Putamen (tissue), 1 donor: Measurements from ENCODE around the gene LY9.

Experiments
- DNase-seq: peaks from one replicate; pipeline ENCODE4 v3.0.0-alpha.2; 2016; ENCODE audit warnings: low spot score

LY9 gene

DNA sequence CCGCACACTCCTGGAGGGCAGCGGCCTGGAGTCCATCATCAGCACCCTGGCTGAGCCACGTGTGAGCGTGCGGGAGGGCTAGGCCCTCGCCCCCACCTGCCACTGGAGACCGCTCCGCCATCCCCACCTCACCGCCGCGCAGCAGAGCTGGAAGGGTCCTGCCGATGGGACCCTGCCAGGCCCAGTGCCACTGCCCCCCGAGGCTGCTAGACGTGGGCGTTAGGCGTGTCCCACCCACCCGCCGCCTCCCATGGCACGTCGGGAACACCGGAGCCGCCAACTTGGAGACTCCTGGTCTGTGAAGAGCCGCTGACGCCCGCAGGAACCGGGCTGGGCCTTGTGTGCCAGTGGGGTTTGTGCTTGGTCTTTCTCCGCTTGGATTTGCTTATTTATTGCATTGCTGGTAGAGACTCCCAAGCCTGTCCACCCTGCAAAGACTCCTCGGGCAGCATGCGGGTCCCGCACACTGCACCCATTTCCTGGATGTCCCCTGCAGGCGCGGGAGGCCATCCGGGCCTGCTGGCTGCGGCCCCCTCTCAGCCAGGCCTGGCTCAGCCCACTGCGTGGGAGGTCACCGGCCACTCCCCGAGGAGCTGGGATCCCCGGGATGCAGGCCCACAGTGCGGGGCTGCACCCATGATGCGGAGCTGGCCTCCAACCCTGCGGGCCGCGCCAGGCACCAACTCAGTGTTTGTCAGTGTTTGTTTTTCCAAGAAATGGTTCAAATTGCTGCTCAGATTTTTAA, 6.0 kb downstream of the LY9 start:
- DNase-seq = no peak

DNA sequence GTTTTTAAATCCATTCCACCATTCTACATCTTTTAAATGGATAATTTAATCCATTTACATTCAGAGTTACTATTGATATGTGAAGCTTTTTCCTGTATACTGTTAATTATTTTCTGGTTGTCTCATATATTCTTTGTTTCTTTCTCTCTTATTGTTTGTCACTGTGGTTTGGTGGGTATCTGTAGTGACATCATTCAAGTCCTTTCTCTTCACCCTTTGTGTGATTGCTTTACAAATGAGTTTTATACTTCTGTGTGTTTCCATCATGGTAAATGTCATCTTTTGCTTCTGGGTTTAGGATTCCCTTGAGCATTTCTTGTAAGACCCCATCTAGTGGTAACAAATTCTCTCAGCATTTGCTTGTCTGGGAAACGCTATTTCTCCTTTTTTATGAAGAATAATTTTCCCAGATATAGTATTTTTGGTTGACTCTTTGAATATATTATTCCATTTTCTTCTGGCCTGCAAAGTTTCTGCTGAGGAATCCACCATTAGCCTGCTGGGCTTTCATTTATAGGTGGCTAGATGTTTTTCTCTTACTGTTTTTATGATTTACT, 10.2 kb downstream of the LY9 start:
- no peak for DNase-seq

DNA sequence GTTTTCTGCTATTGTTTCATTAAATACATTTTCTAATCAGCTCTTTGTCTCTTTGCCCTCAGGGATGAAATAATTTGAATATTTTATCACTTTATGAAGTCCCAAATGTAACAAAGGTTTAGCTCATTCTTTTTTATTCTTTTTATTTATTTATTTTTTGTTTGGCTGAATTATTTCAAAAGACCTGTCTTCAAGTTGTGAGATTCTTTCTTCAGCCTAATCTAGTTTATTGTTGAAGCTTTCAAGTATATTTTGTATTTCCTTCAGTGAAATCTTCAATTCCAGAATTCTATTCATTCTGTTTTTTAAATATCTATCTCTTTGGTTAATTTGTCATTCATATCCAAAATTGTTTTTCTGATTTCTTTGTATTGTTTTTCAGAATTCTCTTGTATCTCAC, 10.8 kb downstream of the LY9 start:
- no peak for DNase-seq

DNA sequence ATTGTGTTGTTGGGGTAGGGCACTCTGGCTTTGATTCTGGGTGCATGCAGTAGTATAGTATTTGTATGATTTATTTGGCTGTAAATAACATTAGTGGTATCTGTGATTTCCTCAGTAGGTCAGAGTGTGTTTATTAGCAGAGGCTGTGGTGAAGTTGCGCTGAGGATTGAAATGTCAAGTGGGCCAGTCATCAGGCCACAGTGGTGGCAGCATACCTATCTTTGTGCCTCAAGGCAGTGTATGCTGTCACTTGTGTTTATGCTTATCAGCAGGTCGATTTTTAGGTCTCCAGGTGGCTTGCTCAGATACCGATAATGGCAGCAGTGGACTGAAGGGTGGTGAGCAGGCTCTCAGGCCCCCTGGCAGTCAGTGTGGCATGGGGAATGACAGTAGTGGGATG, 11.3 kb downstream of the LY9 start:
- no peak for DNase-seq

DNA sequence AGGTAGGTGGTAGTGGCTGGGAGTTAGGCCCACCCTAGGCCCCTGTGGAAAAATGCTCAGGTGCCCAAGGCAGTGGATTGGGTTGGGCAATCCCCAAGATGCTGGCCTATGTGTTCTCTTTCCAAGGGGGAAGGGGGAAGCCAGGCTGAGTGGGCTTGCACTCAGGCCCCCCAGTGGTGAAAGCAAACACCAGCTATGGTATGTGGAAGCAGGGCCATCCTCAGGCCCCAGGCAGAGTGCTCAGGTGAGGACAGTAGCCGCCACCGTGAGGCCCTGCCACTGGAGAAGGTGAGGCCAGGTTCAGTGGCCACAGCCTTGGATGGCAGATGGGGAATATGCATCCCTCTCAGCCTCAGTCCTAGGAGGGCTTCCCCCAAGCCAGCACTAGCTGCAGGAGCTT, 11.8 kb downstream of the LY9 start:
- DNase-seq = no peak

DNA sequence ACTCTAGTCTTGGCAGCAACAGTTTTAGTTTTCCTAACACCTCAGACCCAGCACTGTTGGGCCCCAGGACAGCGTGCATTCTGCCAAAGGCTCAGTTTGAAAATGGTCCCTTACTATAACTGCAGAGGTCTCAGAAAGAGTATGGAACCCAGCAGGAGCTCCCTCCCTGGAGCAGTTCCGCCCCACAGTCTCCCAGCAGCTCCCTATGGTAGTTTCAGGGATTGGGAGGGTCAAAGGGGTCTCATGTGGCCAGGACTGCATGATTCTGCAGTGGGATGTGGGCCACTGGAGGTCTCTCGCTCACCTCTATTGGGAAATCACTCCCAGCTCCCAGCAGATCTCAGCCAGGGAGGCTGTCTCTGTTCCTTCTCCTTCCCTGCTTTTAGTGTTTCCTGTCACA, 12.3 kb downstream of the LY9 start:
- no peak for DNase-seq

DNA sequence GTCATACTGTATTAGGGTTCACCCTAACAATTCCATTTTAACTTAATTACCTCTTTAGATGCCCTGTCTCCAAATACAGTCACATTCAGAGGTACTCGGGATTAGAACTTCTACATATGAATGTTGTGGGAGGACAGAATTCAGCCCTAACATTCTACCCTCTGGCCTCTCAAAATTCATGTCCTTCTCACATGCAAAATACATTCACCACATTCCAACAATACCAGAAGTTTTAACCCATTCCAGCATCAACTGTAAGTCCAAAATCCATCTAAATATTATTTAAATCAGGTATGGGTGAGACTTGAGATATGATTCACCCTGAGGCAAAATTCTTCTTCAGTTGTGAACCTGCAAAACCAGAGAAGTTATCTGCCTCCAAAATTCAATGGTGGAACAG, 14.5 kb downstream of the LY9 start:
- no peak for DNase-seq

DNA sequence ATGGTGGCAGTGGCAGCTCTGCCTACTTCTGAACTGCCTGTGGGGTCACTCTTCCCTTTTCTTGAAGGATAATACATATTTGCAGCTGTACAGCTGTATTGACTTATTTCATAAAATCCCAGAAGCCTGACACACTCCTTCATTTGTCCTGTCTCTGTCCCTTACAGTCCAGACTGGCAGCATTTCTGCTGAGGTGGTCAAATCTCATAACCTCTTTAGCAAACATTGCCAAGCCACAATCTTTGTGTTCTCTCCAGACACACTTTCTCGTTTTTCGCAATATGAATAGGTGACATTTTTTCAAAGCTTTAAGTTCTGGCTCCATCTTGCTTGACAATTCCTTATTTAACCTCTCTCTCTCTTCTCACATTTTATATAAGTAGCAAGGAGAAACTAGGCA, 15.2 kb downstream of the LY9 start:
- DNase-seq = no peak

DNA sequence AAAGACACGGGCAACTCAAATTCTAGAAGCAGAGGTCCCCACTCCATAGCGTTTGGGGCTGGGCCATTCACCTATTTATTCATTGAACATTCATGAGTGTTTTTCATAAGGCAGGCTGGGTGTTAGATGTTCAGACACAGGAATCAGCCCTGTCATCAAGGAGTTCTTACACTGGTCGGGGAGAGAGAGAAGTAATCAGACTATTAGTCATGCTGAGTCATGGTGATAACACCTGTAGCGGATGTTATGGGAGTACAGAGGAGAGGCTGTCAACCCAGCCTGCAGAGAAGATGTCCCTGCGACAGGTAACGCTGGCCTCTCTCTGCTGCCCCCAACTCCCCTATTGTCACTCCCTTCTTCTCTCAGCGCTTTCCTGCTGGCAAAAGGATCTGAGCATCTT, 17.2 kb downstream of the LY9 start:
- no peak for DNase-seq

DNA sequence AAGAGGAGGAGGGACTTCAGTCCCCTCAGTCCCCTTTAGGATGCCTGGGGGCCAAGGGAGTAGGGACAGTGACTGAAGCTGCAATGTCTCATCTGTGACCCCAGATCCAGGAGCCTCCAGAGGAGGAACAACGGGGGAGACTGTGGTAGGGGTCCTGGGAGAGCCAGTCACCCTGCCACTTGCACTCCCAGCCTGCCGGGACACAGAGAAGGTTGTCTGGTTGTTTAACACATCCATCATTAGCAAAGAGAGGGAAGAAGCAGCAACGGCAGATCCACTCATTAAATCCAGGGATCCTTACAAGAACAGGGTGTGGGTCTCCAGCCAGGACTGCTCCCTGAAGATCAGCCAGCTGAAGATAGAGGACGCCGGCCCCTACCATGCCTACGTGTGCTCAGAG, 18.3 kb downstream of the LY9 start:
- DNase-seq = no peak

DNA sequence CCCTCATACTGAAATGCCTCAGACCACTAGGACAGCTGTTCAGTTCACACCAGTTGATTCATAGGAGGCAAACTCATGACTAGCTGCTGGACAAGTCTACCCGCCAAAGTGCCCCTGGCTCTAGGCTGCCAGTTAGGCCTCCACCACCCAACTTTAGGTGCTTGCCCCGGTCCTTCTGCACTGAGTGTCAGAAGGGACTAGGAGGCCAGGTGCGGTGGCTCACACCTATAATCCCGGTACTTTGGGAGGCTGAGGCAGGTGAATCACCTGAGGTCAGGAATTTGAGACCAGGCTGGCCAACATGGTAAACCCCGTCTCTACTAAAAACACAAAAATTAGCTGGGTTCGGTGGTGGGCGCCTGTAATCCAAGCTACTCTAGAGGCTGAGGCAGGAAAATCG, 18.9 kb downstream of the LY9 start:
- DNase-seq = no peak

DNA sequence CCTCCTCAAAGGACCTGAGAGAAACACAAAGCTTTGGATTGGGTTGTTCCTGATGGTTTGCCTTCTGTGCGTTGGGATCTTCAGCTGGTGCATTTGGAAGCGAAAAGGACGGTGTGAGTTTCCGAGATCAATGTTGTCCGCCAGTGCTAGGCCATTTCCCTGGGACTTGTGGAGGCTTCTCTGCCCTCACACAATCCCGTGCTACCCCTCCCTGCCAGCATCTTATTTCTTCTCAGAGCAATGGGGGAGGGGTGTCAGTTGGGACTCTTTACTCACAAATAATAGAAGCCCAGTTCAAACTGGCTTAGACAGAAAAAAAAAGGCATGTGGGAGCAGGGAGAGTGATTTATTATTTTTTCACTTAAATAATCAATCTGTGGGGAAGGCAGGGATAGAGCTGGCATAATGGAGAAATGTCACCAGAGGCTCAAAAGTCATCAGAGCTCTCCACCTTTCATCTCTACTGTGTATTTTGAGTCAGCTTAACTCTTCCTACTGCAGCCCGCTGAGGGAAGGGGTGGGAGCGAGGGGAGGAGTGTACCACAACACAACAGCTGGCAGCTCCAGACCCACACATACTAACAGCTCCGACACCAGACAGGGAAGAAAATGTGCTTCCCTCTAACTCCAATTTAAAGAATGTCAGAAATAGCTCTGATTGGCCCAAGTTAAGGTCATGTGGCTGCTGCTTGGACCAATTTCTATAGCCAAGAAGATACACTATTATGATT, 22.4 kb downstream of the LY9 start:
- no peak for DNase-seq

DNA sequence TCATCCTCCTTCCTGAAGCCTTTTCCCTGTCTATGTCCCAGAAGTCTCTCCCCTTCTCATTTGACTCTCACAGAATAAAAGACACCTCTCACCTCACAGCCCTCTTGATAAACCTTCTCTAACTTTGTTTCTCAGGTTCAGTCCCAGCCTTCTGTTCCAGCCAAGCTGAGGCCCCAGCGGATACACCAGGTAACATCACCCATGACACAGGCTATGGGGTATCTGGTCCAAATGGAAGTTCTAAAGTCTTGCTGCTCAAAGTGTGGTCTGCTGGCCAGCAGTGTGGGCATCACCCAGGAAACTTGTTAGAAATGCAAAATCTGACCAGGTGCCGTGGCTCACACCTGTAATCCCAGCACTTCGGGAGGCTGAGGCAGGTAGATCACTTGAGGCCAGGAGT, 23.2 kb downstream of the LY9 start:
- no peak for DNase-seq

DNA sequence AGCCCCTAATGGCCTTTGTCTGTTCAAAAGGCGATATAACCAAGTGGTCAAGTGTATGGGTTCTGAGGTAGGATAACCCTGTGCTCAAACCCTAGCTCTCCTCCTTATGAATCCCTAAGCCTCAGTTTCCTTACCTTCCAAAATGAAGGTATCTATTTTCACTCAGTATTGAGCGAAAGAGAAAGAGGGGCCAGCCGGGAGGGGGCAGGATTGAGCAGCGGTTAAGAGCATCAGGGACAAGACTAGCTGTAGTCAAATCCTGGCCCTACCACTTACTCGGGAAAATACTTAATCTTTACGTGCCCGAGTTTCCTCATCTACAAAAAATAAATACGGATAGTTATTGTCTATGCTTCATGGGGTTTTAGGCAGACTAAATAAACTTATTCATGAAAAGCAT, 25.7 kb downstream of the LY9 start:
- no peak for DNase-seq

DNA sequence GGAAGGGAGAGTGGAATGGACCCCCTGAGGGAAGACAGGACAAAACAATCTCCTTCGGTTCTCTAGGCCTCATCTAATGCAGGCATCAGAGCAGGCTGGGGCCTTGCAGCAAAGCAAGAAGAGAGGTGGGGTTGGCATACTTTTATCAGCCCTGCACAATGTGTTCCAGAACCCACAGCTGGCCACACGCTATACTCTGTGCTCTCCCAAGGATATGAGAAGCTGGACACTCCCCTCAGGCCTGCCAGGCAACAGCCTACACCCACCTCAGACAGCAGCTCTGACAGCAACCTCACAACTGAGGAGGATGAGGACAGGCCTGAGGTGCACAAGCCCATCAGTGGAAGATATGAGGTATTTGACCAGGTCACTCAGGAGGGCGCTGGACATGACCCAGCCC, 27.3 kb downstream of the LY9 start:
- no peak for DNase-seq

DNA sequence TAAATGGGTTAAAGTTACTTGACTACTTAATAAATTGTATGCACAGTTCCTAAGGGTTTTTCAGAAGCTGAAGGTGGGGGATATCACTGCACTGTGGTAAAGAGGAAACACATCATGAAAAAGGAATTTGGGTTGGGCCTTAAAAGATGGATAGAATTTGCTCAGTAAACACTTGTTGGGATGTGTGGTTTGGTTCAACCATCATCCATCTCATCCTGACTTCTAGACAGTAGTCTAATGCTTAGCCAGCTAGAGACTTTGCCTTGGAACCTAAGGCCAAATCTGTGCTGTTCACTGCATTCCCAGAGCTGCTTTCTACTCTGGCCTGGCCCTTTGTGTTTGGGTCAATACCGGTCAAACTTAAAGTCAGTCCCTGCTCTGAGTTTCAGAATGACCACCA, 30.6 kb downstream of the LY9 start:
- no peak for DNase-seq

DNA sequence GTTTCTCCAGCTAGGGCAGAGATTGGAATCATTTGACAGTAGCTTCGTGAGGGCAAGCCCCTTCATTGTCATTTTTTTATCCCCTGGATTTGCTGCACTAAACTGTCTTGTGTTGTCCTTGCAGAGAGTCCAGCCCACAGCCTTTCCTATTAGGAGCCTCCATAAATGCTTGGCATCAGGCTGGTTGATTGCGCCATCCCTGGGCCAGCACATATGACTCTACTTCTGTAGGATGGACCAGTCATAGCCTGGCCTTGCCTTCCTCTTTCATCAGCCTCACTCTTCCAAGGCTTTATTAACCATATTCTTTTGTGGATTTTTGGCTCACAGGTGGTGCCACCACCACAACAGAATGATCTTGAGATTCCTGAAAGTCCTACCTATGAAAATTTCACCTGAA, 31.4 kb downstream of the LY9 start:
- no peak for DNase-seq

DNA sequence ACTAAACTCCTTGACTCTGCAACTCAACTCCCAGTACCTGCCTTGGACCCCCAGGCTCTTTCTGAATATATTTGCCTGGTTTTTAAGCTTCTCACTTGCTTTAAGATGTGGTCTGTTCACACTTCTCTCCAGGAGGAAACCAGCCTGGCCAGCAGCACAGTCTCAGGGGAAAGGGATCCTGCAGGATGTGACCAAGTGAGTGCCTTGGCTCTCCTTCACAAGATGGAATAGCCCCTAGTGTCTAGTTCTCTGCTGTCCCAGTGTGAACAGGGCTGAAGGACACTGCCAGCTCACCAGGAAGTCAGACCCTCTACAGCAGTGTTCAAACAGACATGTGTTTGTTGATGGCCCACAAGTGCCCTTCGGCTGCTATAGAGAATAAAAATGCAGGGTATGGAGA, 33.8 kb downstream of the LY9 start:
- no peak for DNase-seq

DNA sequence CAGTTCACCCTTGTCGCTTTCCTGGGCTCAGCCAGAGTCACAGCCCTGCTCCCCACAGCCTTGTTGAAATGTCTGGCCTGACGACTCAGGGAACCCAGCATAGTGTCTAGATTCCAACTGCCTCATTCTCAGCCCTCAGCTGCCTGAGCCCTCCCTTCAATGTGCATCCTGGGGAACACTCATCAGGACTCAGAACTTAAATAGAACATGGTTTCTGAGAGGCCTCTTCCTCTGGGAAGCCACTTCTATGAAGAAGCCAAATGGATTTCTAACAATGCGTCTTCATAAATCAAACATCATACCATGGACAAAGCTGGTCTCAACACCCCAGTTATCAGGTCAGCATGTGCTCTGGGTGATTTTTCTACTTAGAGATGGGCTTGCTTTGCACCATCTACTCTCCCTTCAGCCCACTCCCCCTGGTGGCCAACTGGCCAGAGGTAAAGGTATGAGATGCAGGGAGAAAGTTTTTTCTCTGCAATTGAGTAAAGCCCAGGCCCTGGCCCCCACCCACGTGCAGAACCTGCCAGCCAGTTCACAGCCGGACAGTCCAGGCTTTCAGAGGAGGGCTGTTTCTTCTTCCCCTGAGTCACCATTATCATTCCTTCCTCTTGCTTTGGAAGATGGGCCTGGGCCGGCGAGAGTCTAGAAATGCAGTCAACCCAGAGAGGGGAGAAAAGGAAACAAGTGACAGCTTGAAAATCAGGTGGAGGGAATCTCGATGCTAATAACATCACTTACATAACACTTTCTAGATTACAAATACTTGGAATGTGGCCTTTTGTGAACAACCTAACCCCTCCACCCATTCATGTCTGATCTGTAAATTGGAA, 34.6 kb downstream of the LY9 start:
- DNase-seq = no peak

DNA sequence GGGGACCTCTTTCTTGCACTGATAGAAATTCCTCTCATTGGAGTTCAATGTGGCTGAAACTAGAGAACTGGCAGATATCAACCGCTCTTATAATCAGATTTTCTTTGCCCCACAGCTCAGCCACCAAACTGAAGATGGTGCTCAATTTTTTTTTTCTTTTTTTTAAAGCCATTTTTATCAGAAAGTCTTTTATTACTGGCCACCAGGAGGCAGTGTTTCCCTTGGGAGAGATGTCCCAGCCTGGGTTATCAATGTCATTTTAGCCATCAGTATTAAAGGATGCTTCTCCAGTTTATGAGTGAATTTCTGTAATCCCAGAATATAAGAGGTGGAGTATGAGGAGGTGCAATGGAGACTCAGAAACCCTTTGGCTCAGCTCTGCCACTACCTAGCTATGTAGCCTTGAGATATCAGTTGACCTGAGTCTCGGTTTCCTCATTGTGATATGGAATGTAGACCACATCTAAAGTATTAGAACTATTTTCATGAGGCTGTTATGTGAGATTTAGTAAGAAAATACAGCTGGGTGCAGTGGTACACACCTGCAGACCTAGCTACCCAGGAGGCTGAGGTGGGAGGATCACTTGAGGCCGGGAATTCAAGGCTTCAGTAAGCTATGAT, 39.1 kb downstream of the LY9 start:
- DNase-seq = no peak

DNA sequence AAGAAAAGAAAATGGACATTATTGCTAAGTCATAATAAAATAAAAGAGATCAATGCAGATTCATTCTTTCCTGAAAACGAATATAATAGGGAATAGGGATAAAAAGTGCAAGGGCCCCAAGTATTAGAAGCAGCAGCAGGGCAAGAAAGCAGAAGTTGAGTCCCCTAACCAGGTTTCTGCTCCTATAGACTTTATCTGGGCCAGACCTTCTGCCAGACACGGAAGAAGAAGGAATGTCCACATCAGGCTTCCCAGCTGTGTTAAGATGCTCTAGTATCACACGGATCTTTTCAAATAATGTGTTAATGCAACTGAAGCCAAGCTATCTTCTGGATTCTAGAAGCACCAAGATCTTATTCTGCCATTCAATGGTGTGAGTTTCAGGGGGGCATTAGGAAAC, 39.8 kb downstream of the LY9 start:
- DNase-seq = no peak

DNA sequence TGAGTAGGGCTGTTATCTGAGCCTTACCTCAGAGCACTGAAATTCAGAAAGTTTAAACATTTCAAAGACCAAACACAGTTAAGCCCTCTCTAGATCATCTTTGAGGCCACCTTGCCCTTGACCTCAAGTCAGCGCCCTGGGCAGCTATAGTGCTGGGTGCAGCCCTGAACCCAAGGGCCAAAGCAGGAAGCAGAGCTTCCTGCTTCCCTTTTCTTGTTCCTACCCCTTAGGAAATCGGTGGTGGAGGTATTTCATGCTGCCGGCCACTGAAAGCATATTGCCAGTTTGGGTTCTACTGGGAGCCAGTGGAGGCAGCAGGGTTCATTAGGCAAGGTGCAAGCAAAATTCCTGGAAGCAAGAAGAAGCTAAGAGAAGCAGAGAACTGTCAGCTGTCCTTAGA, 40.6 kb downstream of the LY9 start:
- DNase-seq = no peak
